Naive B cell (primary cell): ENCODE data around the gene TPPP. TPM values are rescaled to one million over a fixed set of nuclear protein-coding genes. Genes with fewer than 3 reads are reported as not detected.

Experiments used
- ATAC-seq, 2 donors: fragments of 150-1000 bp; cut with Tn5 transposase; 2 replicates each; pipeline ENCODE4 v1.10.0; 2021; ENCODE audit warnings: low read depth in 2 of 2, mild to moderate bottlenecking in 2 of 2, moderate library complexity in 2 of 2
- DNase-seq: peaks from one replicate; pipeline ENCODE4 v3.0.0; 2022
- H3K27ac Mint-ChIP-seq, 6 donors: one replicate each; pipeline ENCODE4 v1.8.0; 2020 to 2022; ENCODE audit warnings: mild to moderate bottlenecking in 6 of 6, mixed read lengths in 6 of 6, moderate library complexity in 5 of 6, inconsistent platforms in 2 of 6
- H3K27me3 Mint-ChIP-seq, 3 donors: one replicate each; pipeline ENCODE4 v1.8.0; 2021 to 2022; ENCODE audit warnings: mixed read lengths in 3 of 3, mild to moderate bottlenecking in 1 of 3
- H3K36me3 Mint-ChIP-seq, 2 donors: one replicate each; pipeline ENCODE4 v1.8.0; 2020 to 2022; ENCODE audit warnings: mixed read lengths in 2 of 2, inconsistent platforms in 1 of 2, mild to moderate bottlenecking in 1 of 2
- H3K4me1 Mint-ChIP-seq, 3 donors: one replicate each; pipeline ENCODE4 v1.8.0; 2020 to 2022; ENCODE audit warnings: mixed read lengths in 3 of 3, inconsistent platforms in 1 of 3, mild to moderate bottlenecking in 1 of 3, moderate library complexity in 1 of 3
- H3K4me3 Mint-ChIP-seq, 8 donors: one replicate each; pipeline ENCODE4 v1.8.0; 2020 to 2022; ENCODE audit warnings: mild to moderate bottlenecking in 8 of 8, mixed read lengths in 8 of 8, moderate library complexity in 8 of 8, inconsistent platforms in 2 of 8
- H3K9me3 Mint-ChIP-seq, 7 donors: one replicate each; pipeline ENCODE4 v1.8.0; 2020 to 2022; ENCODE audit warnings: mixed read lengths in 7 of 7, mild to moderate bottlenecking in 5 of 7, inconsistent platforms in 2 of 7, moderate library complexity in 1 of 7
- polyA plus RNA-seq, 6 donors: library from polyadenylated mRNA; unstranded; fragments of 300-500 nt; fragmentation: Illumina TruSeq; gene quantifications; one replicate each; pipeline ENCODE4 v1.2.3, GENCODE V29; 2021; ENCODE audit warnings: low read depth in 6 of 6

The TPPP gene
- polyA plus RNA-seq, 6 donors from 2014 or later = 0.11 TPM; not detected in 5

- Mint-ChIP-seq H3K27me3 (no peaks in the 10 kb centered on the region), H3K4me1 (peaks cover 0 to 5% (median 0%) of the 10 kb centered on the region in 3 donors), H3K36me3 (peaks cover 10 to 19% of the 10 kb centered on the region in 2 donors), H3K9me3 (no peaks in the 10 kb centered on the region), H3K27ac (no peak overlapping the region), H3K4me3 (no peak overlapping the region)
- no peak for DNase-seq
- ATAC-seq = no peak
Observed at GRCh38 chr5:664343-664993, 28.7 kb downstream of the TPPP start.

- H3K27ac Mint-ChIP-seq = peak overlapping the region in 1 of 6 donors; percentile 8
- H3K4me1 Mint-ChIP-seq = peaks cover 0 to 5% (median 0%) of the 10 kb centered on the region in 3 donors
- ATAC-seq = no peak
- H3K4me3 Mint-ChIP-seq = no peak overlapping the region
- no peak for DNase-seq
- no peaks in the 10 kb centered on the region for H3K27me3 Mint-ChIP-seq
- peaks cover 14 to 26% of the 10 kb centered on the region in 2 donors for H3K36me3 Mint-ChIP-seq
- no peaks in the 10 kb centered on the region for H3K9me3 Mint-ChIP-seq
Observed at GRCh38 chr5:663436-664342, 29.5 kb downstream of the TPPP start.

GRCh38 chr5:662751-663435, 30.3 kb downstream of the TPPP start:
- Mint-ChIP-seq H3K27ac (peak overlapping the region in 1 of 6 donors; percentile 8), H3K36me3 (peaks cover 19 to 31% of the 10 kb centered on the region in 2 donors), H3K4me3 (peak overlapping the region in 1 of 8 donors; percentile 15), H3K9me3 (no peaks in the 10 kb centered on the region), H3K27me3 (no peaks in the 10 kb centered on the region), H3K4me1 (peaks cover 0 to 5% (median 0%) of the 10 kb centered on the region in 3 donors)
- ATAC-seq (no peak), DNase-seq (no peak)

- no peak overlapping the region for H3K4me3 Mint-ChIP-seq
- H3K36me3 Mint-ChIP-seq = peaks cover 24 to 30% of the 10 kb centered on the region in 2 donors
- DNase-seq (no peak), ATAC-seq (no peak)
- peaks cover 0 to 2% (median 0%) of the 10 kb centered on the region in 7 donors for H3K9me3 Mint-ChIP-seq
- no peaks in the 10 kb centered on the region for H3K27me3 Mint-ChIP-seq
- no peak overlapping the region for H3K27ac Mint-ChIP-seq
- peaks cover 0 to 3% (median 0%) of the 10 kb centered on the region in 3 donors for H3K4me1 Mint-ChIP-seq
Observed at GRCh38 chr5:661891-662750, 31.0 kb downstream of the TPPP start.

GRCh38 chr5:660491-661030, 32.6 kb downstream of the TPPP start:
- peaks cover 24 to 37% of the 10 kb centered on the region in 2 donors for H3K36me3 Mint-ChIP-seq
- no peak overlapping the region for H3K4me3 Mint-ChIP-seq
- peaks cover 0 to 2% (median 0%) of the 10 kb centered on the region in 7 donors for H3K9me3 Mint-ChIP-seq

GRCh38 chr5:659496-660263, 33.5 kb downstream of the TPPP start:
- Mint-ChIP-seq H3K4me3 (no peak overlapping the region), H3K27ac (no peak overlapping the region), H3K4me1 (peaks cover 0 to 3% (median 0%) of the 10 kb centered on the region in 3 donors), H3K9me3 (peaks cover 0 to 2% (median 0%) of the 10 kb centered on the region in 7 donors), H3K27me3 (no peaks in the 10 kb centered on the region), H3K36me3 (peaks cover 24 to 38% of the 10 kb centered on the region in 2 donors)
- ATAC-seq = no peak
- DNase-seq = no peak

More at GRCh38 chr5:660491-661030, 32.6 kb downstream of the TPPP start:
- Mint-ChIP-seq H3K27ac (no peak overlapping the region), H3K27me3 (no peaks in the 10 kb centered on the region), H3K4me1 (peaks cover 0 to 3% (median 0%) of the 10 kb centered on the region in 3 donors)
- ATAC-seq (no peak), DNase-seq (no peak)

GRCh38 chr5:658103-658502, 35.0 kb downstream of the TPPP start:
- Mint-ChIP-seq H3K4me1 (peaks cover 0 to 7% (median 3%) of the 10 kb centered on the region in 3 donors), H3K27me3 (no peaks in the 10 kb centered on the region), H3K27ac (peak overlapping the region in 1 of 6 donors; percentile 40), H3K4me3 (peak overlapping the region in 1 of 8 donors; percentile 61), H3K9me3 (peaks cover 0 to 5% (median 0%) of the 10 kb centered on the region in 7 donors), H3K36me3 (peaks cover 27 to 38% of the 10 kb centered on the region in 2 donors)
- ATAC-seq (no peak), DNase-seq (no peak)

GRCh38 chr5:657570-657969, 35.6 kb downstream of the TPPP start:
- Mint-ChIP-seq H3K27ac (peak overlapping the region in 1 of 6 donors; percentile 40), H3K9me3 (peaks cover 0 to 5% (median 0%) of the 10 kb centered on the region in 7 donors), H3K36me3 (peaks cover 28 to 38% of the 10 kb centered on the region in 2 donors), H3K4me3 (no peak overlapping the region), H3K27me3 (no peaks in the 10 kb centered on the region), H3K4me1 (peaks cover 0 to 7% (median 3%) of the 10 kb centered on the region in 3 donors)
- ATAC-seq = no peak
- no peak for DNase-seq

- ATAC-seq (no peak), DNase-seq (no peak)
- H3K36me3 Mint-ChIP-seq = peaks cover 22 to 32% of the 10 kb centered on the region in 2 donors
- no peak overlapping the region for H3K4me3 Mint-ChIP-seq
- peaks cover 0 to 7% (median 3%) of the 10 kb centered on the region in 3 donors for H3K4me1 Mint-ChIP-seq
- peak overlapping the region in 1 of 6 donors; percentile 15 for H3K27ac Mint-ChIP-seq
- H3K27me3 Mint-ChIP-seq = no peaks in the 10 kb centered on the region
- H3K9me3 Mint-ChIP-seq = peaks cover 0 to 5% (median 0%) of the 10 kb centered on the region in 7 donors
Observed at GRCh38 chr5:655406-655805, 37.7 kb downstream of the TPPP start.

- peaks cover 18 to 27% of the 10 kb centered on the region in 2 donors for H3K36me3 Mint-ChIP-seq
- ATAC-seq = no peak
- peak overlapping the region in 1 of 6 donors; percentile 73 for H3K27ac Mint-ChIP-seq
Observed at GRCh38 chr5:654071-654778, 38.9 kb downstream of the TPPP start.

GRCh38 chr5:652773-653350, 40.3 kb downstream of the TPPP start:
- Mint-ChIP-seq H3K4me3 (no peak overlapping the region), H3K36me3 (peaks cover 9 to 17% of the 10 kb centered on the region in 2 donors), H3K9me3 (peaks cover 0 to 5% (median 0%) of the 10 kb centered on the region in 7 donors), H3K27ac (peak overlapping the region in 1 of 6 donors; percentile 79), H3K27me3 (no peaks in the 10 kb centered on the region), H3K4me1 (peaks cover 0 to 7% (median 3%) of the 10 kb centered on the region in 3 donors)
- no peak for DNase-seq
- no peak for ATAC-seq

More at GRCh38 chr5:654071-654778, 38.9 kb downstream of the TPPP start:
- no peak for DNase-seq
- H3K4me1 Mint-ChIP-seq = peaks cover 0 to 7% (median 3%) of the 10 kb centered on the region in 3 donors
- peaks cover 0 to 5% (median 0%) of the 10 kb centered on the region in 7 donors for H3K9me3 Mint-ChIP-seq
- H3K27me3 Mint-ChIP-seq = no peaks in the 10 kb centered on the region
- peak overlapping the region in 1 of 8 donors; percentile 65 for H3K4me3 Mint-ChIP-seq
